ENCODE data around the gene ABCA10. TPM values are rescaled to one million over a fixed set of nuclear protein-coding genes. Genes with fewer than 3 reads are reported as not detected.

Gene ABCA10, protein sequence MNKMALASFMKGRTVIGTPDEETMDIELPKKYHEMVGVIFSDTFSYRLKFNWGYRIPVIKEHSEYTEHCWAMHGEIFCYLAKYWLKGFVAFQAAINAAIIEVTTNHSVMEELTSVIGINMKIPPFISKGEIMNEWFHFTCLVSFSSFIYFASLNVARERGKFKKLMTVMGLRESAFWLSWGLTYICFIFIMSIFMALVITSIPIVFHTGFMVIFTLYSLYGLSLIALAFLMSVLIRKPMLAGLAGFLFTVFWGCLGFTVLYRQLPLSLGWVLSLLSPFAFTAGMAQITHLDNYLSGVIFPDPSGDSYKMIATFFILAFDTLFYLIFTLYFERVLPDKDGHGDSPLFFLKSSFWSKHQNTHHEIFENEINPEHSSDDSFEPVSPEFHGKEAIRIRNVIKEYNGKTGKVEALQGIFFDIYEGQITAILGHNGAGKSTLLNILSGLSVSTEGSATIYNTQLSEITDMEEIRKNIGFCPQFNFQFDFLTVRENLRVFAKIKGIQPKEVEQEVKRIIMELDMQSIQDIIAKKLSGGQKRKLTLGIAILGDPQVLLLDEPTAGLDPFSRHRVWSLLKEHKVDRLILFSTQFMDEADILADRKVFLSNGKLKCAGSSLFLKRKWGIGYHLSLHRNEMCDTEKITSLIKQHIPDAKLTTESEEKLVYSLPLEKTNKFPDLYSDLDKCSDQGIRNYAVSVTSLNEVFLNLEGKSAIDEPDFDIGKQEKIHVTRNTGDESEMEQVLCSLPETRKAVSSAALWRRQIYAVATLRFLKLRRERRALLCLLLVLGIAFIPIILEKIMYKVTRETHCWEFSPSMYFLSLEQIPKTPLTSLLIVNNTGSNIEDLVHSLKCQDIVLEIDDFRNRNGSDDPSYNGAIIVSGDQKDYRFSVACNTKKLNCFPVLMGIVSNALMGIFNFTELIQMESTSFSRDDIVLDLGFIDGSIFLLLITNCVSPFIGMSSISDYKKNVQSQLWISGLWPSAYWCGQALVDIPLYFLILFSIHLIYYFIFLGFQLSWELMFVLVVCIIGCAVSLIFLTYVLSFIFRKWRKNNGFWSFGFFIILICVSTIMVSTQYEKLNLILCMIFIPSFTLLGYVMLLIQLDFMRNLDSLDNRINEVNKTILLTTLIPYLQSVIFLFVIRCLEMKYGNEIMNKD (N-terminal part only)
- total RNA-seq (2022; extraction: Qiagen RNA extraction), result 0.07 to 0.15 TPM (median 0.08 TPM) in 5 replicates

DNA sequence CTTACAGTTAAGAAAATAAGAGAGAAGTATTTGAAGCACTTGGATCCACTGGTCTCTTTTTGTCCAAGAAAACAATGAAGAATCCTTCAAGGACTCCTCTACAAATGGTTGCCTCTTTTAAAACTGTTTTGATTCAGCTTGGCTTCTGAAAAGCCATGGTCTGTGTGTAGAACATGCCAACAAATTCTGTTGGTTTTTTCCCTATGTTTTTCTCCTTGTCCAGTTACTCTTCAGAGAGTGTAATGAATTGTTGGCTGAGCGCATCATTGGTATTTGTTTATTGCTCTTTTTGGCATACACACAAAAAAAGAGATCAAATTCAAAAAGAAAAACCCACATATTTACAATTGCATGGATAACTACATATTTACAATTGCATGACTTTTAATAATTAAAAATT is at the start of gene ABCA10:
TSS of gene ABCA10 (minus strand) at position 249 of the 400 bp plus-strand sequence. CDS start 3,466 bp downstream, outside the sequence.

DNA sequence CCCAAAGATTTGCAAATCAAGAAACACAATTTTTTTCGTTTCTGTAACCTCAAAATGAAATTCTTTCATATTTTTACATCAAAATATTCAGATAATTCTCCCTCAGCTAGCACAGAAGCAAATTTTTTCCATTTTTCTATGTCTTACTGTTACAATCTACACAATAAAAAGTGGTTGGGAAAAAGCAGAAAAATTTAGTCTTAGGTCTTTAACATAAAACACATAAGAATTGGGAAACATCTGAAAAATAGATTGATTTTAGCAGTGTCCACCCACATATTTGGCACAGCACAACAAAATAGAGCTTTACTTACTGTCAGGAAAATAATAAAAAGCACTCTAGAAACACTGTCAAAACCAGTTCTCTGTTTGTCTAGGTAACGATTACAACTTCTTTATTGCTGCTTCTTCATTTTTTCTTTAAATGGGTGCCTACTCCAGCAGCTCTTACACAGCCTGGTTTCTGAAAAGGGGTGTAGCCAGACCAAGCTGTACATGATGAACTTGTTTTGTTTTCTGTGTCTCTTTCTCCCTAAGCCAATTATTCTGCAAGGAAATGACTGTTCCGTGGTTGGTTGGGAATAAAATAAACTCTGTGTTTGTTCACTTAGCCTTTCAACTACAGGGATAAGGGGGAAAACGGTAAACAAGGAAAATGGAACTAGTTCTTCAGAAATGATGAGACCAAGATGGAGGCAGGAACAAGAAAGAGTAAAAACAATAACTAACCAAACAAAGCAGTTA is 87.0 kb downstream of the ABCA10 start, which contains the start of gene ABCA6:
TSS of gene ABCA6 (minus strand) at position 465 of the 744 bp plus-strand sequence. CDS start 1,192 bp downstream, outside the sequence.

Other genes with a start within 250 kb of the ABCA10 start
- 0.01 to 0.10 TPM in 2 of 5 replicates, not detected in the others for gene ABCA9, start 167.9 kb downstream of the ABCA10 start, total RNA-seq (2022; extraction: Qiagen RNA extraction)
- 0.05 TPM in 1 of 5 replicates, not detected in the others for gene ABCA6, start 86.9 kb downstream of the ABCA10 start, total RNA-seq (2022; extraction: Qiagen RNA extraction)
- 2.6 to 3.6 TPM (median 2.9 TPM) in 5 replicates for gene ABCA5, start 98.3 kb upstream of the ABCA10 start, total RNA-seq (2022; extraction: Qiagen RNA extraction)
- 7.4 to 10.8 TPM (median 9.4 TPM) in 5 replicates for gene MAP2K6, start 185.9 kb upstream of the ABCA10 start, total RNA-seq (2022; extraction: Qiagen RNA extraction)